Suprapubic skin (tissue), 4 donors: ENCODE measurements around the gene GPC5.

Experiments
- EP300 ChIP-seq: sonication (generic); formaldehyde crosslinking; IDR thresholded peaks from one replicate; pipeline ENCODE4 v1.6.1; 2017; ENCODE audit warnings: antibody characterized with exemption
- POLR2A ChIP-seq, 2 donors: fragments of 450-650 bp; IDR thresholded peaks; one replicate each; pipeline ENCODE4 v1.6.1; 2017; ENCODE audit warnings: antibody characterized with exemption in 2 of 2, mild to moderate bottlenecking in 2 of 2, moderate library complexity in 2 of 2
- POLR2AphosphoS5 ChIP-seq, 3 donors: sonication (generic); formaldehyde crosslinking; IDR thresholded peaks; one replicate each; pipeline ENCODE4 v1.6.1; 2017; ENCODE audit warnings: antibody characterized with exemption in 3 of 3
- TF ChIP-seq, protein P1 (sequence below), 2 donors: fragments of 200-600 bp in 1 of 2; fragments of 450-650 bp in 1 of 2; sonication (generic) in 1 of 2; IDR thresholded peaks; one replicate each; pipeline ENCODE4 v1.5.1; 2016 to 2019; ENCODE audit warnings: antibody characterized with exemption in 2 of 2, mild to moderate bottlenecking in 1 of 2, moderate library complexity in 1 of 2

GRCh38 chr13:92612892-92613291, 1214.5 kb downstream of the GPC5 start:
- TF ChIP-seq POLR2A (IDR thresholded peaks at IDR 0.05) (no peak), EP300 (no peak), POLR2AphosphoS5 (IDR thresholded peaks at IDR 0.05) (no peak)
- TF ChIP-seq, protein P1, sequence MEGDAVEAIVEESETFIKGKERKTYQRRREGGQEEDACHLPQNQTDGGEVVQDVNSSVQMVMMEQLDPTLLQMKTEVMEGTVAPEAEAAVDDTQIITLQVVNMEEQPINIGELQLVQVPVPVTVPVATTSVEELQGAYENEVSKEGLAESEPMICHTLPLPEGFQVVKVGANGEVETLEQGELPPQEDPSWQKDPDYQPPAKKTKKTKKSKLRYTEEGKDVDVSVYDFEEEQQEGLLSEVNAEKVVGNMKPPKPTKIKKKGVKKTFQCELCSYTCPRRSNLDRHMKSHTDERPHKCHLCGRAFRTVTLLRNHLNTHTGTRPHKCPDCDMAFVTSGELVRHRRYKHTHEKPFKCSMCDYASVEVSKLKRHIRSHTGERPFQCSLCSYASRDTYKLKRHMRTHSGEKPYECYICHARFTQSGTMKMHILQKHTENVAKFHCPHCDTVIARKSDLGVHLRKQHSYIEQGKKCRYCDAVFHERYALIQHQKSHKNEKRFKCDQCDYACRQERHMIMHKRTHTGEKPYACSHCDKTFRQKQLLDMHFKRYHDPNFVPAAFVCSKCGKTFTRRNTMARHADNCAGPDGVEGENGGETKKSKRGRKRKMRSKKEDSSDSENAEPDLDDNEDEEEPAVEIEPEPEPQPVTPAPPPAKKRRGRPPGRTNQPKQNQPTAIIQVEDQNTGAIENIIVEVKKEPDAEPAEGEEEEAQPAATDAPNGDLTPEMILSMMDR (IDR thresholded peaks at IDR 0.05), result no peak
